Fibroblast of lung (primary cell): ENCODE measurements around the gene KCNN3. TPM values are rescaled to one million over a fixed set of nuclear protein-coding genes. Genes with fewer than 3 reads are reported as not detected.

ENCODE experiments used
- DNase-seq, 2 donors: peaks; one replicate each; pipeline versions ENCODE4 v3.0.0 to v3.0.0-alpha.2; 2010; ENCODE audit warnings: low read depth in 2 of 2
- H2AFZ ChIP-seq: 2 replicates; pipeline ENCODE4 v1.5.1; 2012; ENCODE audit warnings: low read length, control low read depth, inconsistent platforms
- H3K27ac ChIP-seq: 2 replicates; pipeline ENCODE4 v1.5.1; 2011; ENCODE audit warnings: low read length, control low read depth; ENCODE audit not compliant: insufficient read depth
- H3K27me3 ChIP-seq: 2 replicates; pipeline ENCODE4 v1.5.1; 2011; ENCODE audit warnings: mild to moderate bottlenecking, low read length; ENCODE audit not compliant: control insufficient read depth, insufficient read depth
- H3K36me3 ChIP-seq: 2 replicates; pipeline ENCODE4 v1.5.1; 2011; ENCODE audit warnings: low read length; ENCODE audit not compliant: control insufficient read depth, insufficient read depth
- H3K4me1 ChIP-seq: 2 replicates; pipeline ENCODE4 v1.5.1; 2011; ENCODE audit warnings: low read length; ENCODE audit not compliant: control insufficient read depth, insufficient read depth; ENCODE audit errors: extremely low read depth
- H3K4me2 ChIP-seq: 2 replicates; pipeline ENCODE4 v1.5.1; 2011; ENCODE audit warnings: low read length, control low read depth; ENCODE audit not compliant: insufficient read depth; ENCODE audit errors: extremely low read depth
- H3K4me3 ChIP-seq, 4 experiments: fragments of 200-600 bp in 1 of 4; sonication (generic) in 1 of 4; replicated peaks in 1 of 4; 2 replicates each; pipeline ENCODE4 v1.5.1; 2011 to 2016; ENCODE audit warnings: low read length in 4 of 4, low read depth in 3 of 4, mild to moderate bottlenecking in 3 of 4, control low read depth in 2 of 4, inconsistent platforms in 1 of 4, mixed read lengths in 1 of 4; ENCODE audit not compliant: insufficient read depth in 1 of 4; ENCODE audit errors: control extremely low read depth in 1 of 4
- H3K79me2 ChIP-seq: 2 replicates; pipeline ENCODE4 v1.5.1; 2012; ENCODE audit warnings: mild to moderate bottlenecking, low read length, inconsistent platforms; ENCODE audit not compliant: control insufficient read depth, insufficient read depth
- H3K9ac ChIP-seq: 2 replicates; pipeline ENCODE4 v1.5.1; 2011; ENCODE audit warnings: mild to moderate bottlenecking, low read length, control low read depth; ENCODE audit not compliant: insufficient read depth
- H3K9me3 ChIP-seq: 2 replicates; pipeline ENCODE4 v1.5.1; 2012; ENCODE audit warnings: low read depth, low read length; ENCODE audit not compliant: control insufficient read depth, insufficient read depth
- H4K20me1 ChIP-seq: 2 replicates; pipeline ENCODE4 v1.5.1; 2011; ENCODE audit warnings: low read length; ENCODE audit not compliant: control insufficient read depth, insufficient read depth; ENCODE audit errors: extremely low read depth
- CTCF ChIP-seq, 2 donors: IDR thresholded peaks in 1 of 2; conservative IDR thresholded peaks in 1 of 2; 1 replicate in 1 of 2; 2 replicates in 1 of 2; pipeline ENCODE4 v1.5.1; 2011 to 2012; ENCODE audit warnings: low read length in 2 of 2, control low read depth in 1 of 2, inconsistent platforms in 1 of 2, low read depth in 1 of 2, mild to moderate bottlenecking in 1 of 2
- EZH2 ChIP-seq: IDR thresholded peaks from 2 replicates; pipeline ENCODE4 v1.5.1; 2012; ENCODE audit warnings: low read length, control low read depth, mild to moderate bottlenecking; ENCODE audit errors: missing control alignments
- polyA plus RNA-seq, 2 donors: library from polyadenylated mRNA; depleted of rRNA in 1 of 2; stranded (reverse) in 1 of 2; unstranded in 1 of 2; fragments of >200 nt; gene quantifications; 2 replicates each; pipeline ENCODE4 v1.2.1, GENCODE V29; 2011 to 2012; ENCODE audit warnings: missing spikeins in 1 of 2
- total RNA-seq: library from RNA; depleted of rRNA; stranded (reverse); fragments of >200 nt; gene quantifications from 2 replicates; pipeline ENCODE4 v1.2.1, GENCODE V29; 2014

The KCNN3 gene
- total and polyA plus RNA-seq, 2 donors (not counting 1 experiment from before 2014, with no cell fraction given), result not detected

- H3K4me2 ChIP-seq, result no peak overlapping the region
- H2AFZ ChIP-seq, result no peak overlapping the region
- no peaks in the 10 kb centered on the region for H4K20me1 ChIP-seq
- H3K4me1 ChIP-seq, result no peaks in the 10 kb centered on the region
- H3K79me2 ChIP-seq, result no peaks in the 10 kb centered on the region
- H3K36me3 ChIP-seq, result no peaks in the 10 kb centered on the region
- DNase-seq, result no peak
- H3K27ac ChIP-seq, result no peak overlapping the region
- H3K9ac ChIP-seq, result no peak overlapping the region
- no peak overlapping the region for H3K4me3 ChIP-seq
- peaks cover 54% of the 10 kb centered on the region for H3K27me3 ChIP-seq
- TF ChIP-seq CTCF (conservative IDR thresholded peaks at IDR 0.05 in 1 of 2, IDR thresholded peaks at IDR 0.05 in 1 of 2; ENCODE audit: low read depth in 1 of 2, low read length in 2 of 2), result no peak
- no peak for TF ChIP-seq EZH2
- no peaks in the 10 kb centered on the region for H3K9me3 ChIP-seq
Measured at GRCh38 chr1:154807048-154807591, 63.0 kb downstream of the KCNN3 start.

GRCh38 chr1:154806333-154806732 lies 63.7 kb downstream of the KCNN3 start:
- Histone ChIP-seq H3K79me2 (no peaks in the 10 kb centered on the region), H3K36me3 (no peaks in the 10 kb centered on the region), H3K9me3 (no peaks in the 10 kb centered on the region), H3K4me1 (no peaks in the 10 kb centered on the region), H3K4me3 (no peak overlapping the region), H3K27ac (no peak overlapping the region), H4K20me1 (no peaks in the 10 kb centered on the region), H3K4me2 (no peak overlapping the region), H2AFZ (no peak overlapping the region), H3K9ac (no peak overlapping the region), H3K27me3 (peaks cover 58% of the 10 kb centered on the region)
- no peak for DNase-seq
- TF ChIP-seq EZH2 (no peak), CTCF (conservative IDR thresholded peaks at IDR 0.05 in 1 of 2, IDR thresholded peaks at IDR 0.05 in 1 of 2; ENCODE audit: low read depth in 1 of 2, low read length in 2 of 2) (no peak)

GRCh38 chr1:154802982-154803920 lies 66.8 kb downstream of the KCNN3 start:
- H3K4me1 ChIP-seq, result no peaks in the 10 kb centered on the region
- no peak overlapping the region for H3K9ac ChIP-seq
- no peak for DNase-seq
- no peaks in the 10 kb centered on the region for H4K20me1 ChIP-seq
- H3K36me3 ChIP-seq, result no peaks in the 10 kb centered on the region
- H2AFZ ChIP-seq, result no peak overlapping the region
- H3K27me3 ChIP-seq, result peaks cover 60% of the 10 kb centered on the region
- H3K4me3 ChIP-seq, result no peak overlapping the region
- no peak overlapping the region for H3K27ac ChIP-seq
- H3K9me3 ChIP-seq, result no peaks in the 10 kb centered on the region
- no peaks in the 10 kb centered on the region for H3K79me2 ChIP-seq
- no peak overlapping the region for H3K4me2 ChIP-seq
- no peak for TF ChIP-seq EZH2
- no peak for TF ChIP-seq CTCF (conservative IDR thresholded peaks at IDR 0.05 in 1 of 2, IDR thresholded peaks at IDR 0.05 in 1 of 2; ENCODE audit: low read depth in 1 of 2, low read length in 2 of 2)
